ENCODE measurements around the gene ADAM8.

DNA sequence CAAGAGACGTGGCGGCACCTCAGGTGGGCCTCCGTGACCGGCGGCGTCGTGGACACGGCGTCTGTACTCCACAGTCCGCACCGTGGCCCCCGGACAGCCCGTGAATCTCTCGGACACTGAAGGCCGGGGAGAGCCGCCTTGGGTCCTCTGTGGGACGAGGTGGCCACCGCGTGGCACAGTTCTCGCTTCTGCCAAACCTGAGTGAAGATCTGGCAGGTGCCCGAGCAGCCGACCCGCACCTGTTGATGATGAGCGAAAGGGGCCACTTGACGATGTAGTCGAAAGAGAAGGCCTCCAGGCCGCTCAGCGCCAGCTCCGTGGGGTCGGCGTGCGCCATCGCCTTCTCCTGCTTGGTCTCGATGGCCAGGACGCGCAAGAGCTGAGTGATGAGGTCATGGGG lies 8.5 kb upstream of the ADAM8 start:
- TF ChIP-seq SP1 (IDR thresholded peaks at IDR 0.05; ENCODE audit: low read depth, low read length) (no peak), POLR2AphosphoS5 (IDR thresholded peaks at IDR 0.05; ENCODE audit: low read depth, low read length) (no peak), POLR2A (IDR thresholded peaks at IDR 0.05; ENCODE audit: control extremely low read depth in 1 of 2, low read depth in 2 of 2, low read length in 2 of 2) (no peak), RFX5 (IDR thresholded peaks at IDR 0.05; ENCODE audit: borderline replicate concordance, low read depth, low read length) (no peak), YY1 (IDR thresholded peaks at IDR 0.05; ENCODE audit: low read depth, low read length) (no peak), TAF1 (IDR thresholded peaks at IDR 0.05; ENCODE audit: low read depth, low read length) (no peak)
